GM21619 (cell line): ENCODE measurements around the gene ZBTB43.

Experiments used
- ATAC-seq: cut with Tn5 transposase; IDR thresholded peaks from one replicate; pipeline ENCODE4 v1.9.1; 2021; ENCODE audit not compliant: unreplicated experiment

ZBTB43 gene

GRCh38 chr9:126827227-126827626, 22.4 kb downstream of the ZBTB43 start:
- ATAC-seq, result no peak

- no peak for ATAC-seq
These were observed 24.2 kb downstream of the ZBTB43 start for GRCh38 chr9:126829035-126829434.

- no peak for ATAC-seq
These were observed 26.0 kb downstream of the ZBTB43 start for GRCh38 chr9:126830827-126831226.

GRCh38 chr9:126832440-126832839, 27.6 kb downstream of the ZBTB43 start:
- ATAC-seq, result no peak

GRCh38 chr9:126833020-126833419, 28.2 kb downstream of the ZBTB43 start:
- no peak for ATAC-seq

- no peak for ATAC-seq
These were observed 29.0 kb downstream of the ZBTB43 start for GRCh38 chr9:126833710-126834345.

GRCh38 chr9:126834672-126835071, 29.8 kb downstream of the ZBTB43 start:
- ATAC-seq, result no peak

- no peak for ATAC-seq
These were observed 31.4 kb downstream of the ZBTB43 start for GRCh38 chr9:126836216-126836615.

GRCh38 chr9:126838055-126838811, 33.4 kb downstream of the ZBTB43 start:
- no peak for ATAC-seq

- no peak for ATAC-seq
These were observed 34.1 kb downstream of the ZBTB43 start for GRCh38 chr9:126838895-126839294.

- no peak for ATAC-seq
These were observed 34.5 kb downstream of the ZBTB43 start for GRCh38 chr9:126839301-126839700.

- ATAC-seq, result no peak
These were observed 37.5 kb downstream of the ZBTB43 start for GRCh38 chr9:126842220-126842842.

- ATAC-seq, result no peak
These were observed 38.3 kb downstream of the ZBTB43 start for GRCh38 chr9:126842977-126843799.

GRCh38 chr9:126844085-126844484, 39.2 kb downstream of the ZBTB43 start:
- no peak for ATAC-seq

- ATAC-seq, result no peak
These were observed 42.2 kb downstream of the ZBTB43 start for GRCh38 chr9:126847051-126847450.

GRCh38 chr9:126849591-126850225, 44.9 kb downstream of the ZBTB43 start:
- ATAC-seq, result no peak

GRCh38 chr9:126851286-126851880, 46.5 kb downstream of the ZBTB43 start:
- no peak for ATAC-seq

GRCh38 chr9:126852086-126852688, 47.3 kb downstream of the ZBTB43 start:
- no peak for ATAC-seq

GRCh38 chr9:126853667-126854066, 48.8 kb downstream of the ZBTB43 start:
- no peak for ATAC-seq

GRCh38 chr9:126854734-126855133, 49.9 kb downstream of the ZBTB43 start:
- ATAC-seq, result no peak
